Ishikawa (cell line): ENCODE results near the gene ANO4.

Source experiments
- CEBPB ChIP-seq: IDR thresholded peaks from 2 replicates; pipeline ENCODE4 v1.6.1; 2012
- CREB1 ChIP-seq: IDR thresholded peaks from 2 replicates; pipeline ENCODE4 v1.6.1; 2012; ENCODE audit warnings: low read depth
- EGR1 ChIP-seq: IDR thresholded peaks from 2 replicates; pipeline ENCODE4 v1.6.1; 2012
- EP300 ChIP-seq: IDR thresholded peaks from 2 replicates; pipeline ENCODE4 v1.6.1; 2012; ENCODE audit warnings: borderline replicate concordance
- FOXM1 ChIP-seq: IDR thresholded peaks from 2 replicates; pipeline ENCODE4 v1.6.1; 2012; ENCODE audit warnings: low read depth, borderline replicate concordance
- MAX ChIP-seq: IDR thresholded peaks from 2 replicates; pipeline ENCODE4 v1.6.1; 2012
- NFIC ChIP-seq: IDR thresholded peaks from 2 replicates; pipeline ENCODE4 v1.6.1; 2012
- RAD21 ChIP-seq: IDR thresholded peaks from 2 replicates; pipeline ENCODE4 v1.6.1; 2012; ENCODE audit warnings: low read depth
- TAF1 ChIP-seq: IDR thresholded peaks from 2 replicates; pipeline ENCODE4 v1.6.1; 2012; ENCODE audit warnings: low read depth, mild to moderate bottlenecking
- TCF12 ChIP-seq: IDR thresholded peaks from 2 replicates; pipeline ENCODE4 v1.6.1; 2012; ENCODE audit warnings: low read depth
- TEAD4 ChIP-seq: IDR thresholded peaks from 2 replicates; pipeline ENCODE4 v1.6.1; 2012
- YY1 ChIP-seq: IDR thresholded peaks from 2 replicates; pipeline ENCODE4 v1.6.1; 2012; ENCODE audit warnings: low read depth
- ZBTB7A ChIP-seq: IDR thresholded peaks from 2 replicates; pipeline ENCODE4 v1.6.1; 2012; ENCODE audit warnings: low read depth
- TF ChIP-seq, protein P1 (sequence below): IDR thresholded peaks from 2 replicates; pipeline ENCODE4 v1.6.1; 2012
- TF ChIP-seq, protein P2 (sequence below): IDR thresholded peaks from 2 replicates; pipeline ENCODE4 v1.6.1; 2012; ENCODE audit warnings: low read depth, mild to moderate bottlenecking

ANO4 gene

GRCh38 chr12:101172316-101172715 is 377.7 kb downstream of the ANO4 start:
- TF ChIP-seq FOXM1 (no peak), RAD21 (peak; percentile 55)

GRCh38 chr12:101173197-101173749 is 378.7 kb downstream of the ANO4 start:
- TF ChIP-seq TEAD4 (no peak), TAF1 (no peak), ZBTB7A (no peak), FOXM1 (no peak), CREB1 (no peak), EGR1 (no peak)

DNA sequence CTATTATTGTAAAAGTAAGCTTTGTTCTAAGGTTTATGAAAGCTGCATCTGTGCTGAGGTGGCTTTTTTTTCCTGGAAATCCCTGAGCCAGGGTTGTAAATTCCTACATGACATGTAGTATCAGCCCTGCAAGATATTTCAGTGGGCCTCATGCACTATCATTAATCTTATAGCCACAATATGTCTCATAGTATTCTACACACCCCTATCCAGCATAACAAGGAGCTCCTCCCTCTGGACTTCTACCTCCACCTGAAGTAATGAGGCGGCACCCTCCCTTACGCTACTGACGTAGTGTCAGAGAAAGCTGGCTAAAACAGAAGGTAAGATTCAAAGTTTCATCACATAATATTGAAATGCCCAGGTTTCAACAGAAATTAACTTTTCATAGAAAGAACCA is 380.0 kb downstream of the ANO4 start:
- no peak for TF ChIP-seq CREB1
- no peak for TF ChIP-seq EGR1
- TF ChIP-seq RAD21, result no peak
- TF ChIP-seq, protein P1, sequence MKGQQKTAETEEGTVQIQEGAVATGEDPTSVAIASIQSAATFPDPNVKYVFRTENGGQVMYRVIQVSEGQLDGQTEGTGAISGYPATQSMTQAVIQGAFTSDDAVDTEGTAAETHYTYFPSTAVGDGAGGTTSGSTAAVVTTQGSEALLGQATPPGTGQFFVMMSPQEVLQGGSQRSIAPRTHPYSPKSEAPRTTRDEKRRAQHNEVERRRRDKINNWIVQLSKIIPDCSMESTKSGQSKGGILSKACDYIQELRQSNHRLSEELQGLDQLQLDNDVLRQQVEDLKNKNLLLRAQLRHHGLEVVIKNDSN, result no peak
- TF ChIP-seq CEBPB, result no peak
- TF ChIP-seq MAX, result no peak
- no peak for TF ChIP-seq EP300
- TF ChIP-seq ZBTB7A, result no peak
- no peak for TF ChIP-seq TEAD4
- no peak for TF ChIP-seq NFIC
- no peak for TF ChIP-seq TCF12
- TF ChIP-seq, protein P2, sequence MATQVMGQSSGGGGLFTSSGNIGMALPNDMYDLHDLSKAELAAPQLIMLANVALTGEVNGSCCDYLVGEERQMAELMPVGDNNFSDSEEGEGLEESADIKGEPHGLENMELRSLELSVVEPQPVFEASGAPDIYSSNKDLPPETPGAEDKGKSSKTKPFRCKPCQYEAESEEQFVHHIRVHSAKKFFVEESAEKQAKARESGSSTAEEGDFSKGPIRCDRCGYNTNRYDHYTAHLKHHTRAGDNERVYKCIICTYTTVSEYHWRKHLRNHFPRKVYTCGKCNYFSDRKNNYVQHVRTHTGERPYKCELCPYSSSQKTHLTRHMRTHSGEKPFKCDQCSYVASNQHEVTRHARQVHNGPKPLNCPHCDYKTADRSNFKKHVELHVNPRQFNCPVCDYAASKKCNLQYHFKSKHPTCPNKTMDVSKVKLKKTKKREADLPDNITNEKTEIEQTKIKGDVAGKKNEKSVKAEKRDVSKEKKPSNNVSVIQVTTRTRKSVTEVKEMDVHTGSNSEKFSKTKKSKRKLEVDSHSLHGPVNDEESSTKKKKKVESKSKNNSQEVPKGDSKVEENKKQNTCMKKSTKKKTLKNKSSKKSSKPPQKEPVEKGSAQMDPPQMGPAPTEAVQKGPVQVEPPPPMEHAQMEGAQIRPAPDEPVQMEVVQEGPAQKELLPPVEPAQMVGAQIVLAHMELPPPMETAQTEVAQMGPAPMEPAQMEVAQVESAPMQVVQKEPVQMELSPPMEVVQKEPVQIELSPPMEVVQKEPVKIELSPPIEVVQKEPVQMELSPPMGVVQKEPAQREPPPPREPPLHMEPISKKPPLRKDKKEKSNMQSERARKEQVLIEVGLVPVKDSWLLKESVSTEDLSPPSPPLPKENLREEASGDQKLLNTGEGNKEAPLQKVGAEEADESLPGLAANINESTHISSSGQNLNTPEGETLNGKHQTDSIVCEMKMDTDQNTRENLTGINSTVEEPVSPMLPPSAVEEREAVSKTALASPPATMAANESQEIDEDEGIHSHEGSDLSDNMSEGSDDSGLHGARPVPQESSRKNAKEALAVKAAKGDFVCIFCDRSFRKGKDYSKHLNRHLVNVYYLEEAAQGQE, result no peak
- TF ChIP-seq YY1, result no peak
- TF ChIP-seq TAF1, result no peak
- no peak for TF ChIP-seq FOXM1
